HG02588 (cell line): ENCODE measurements around the gene TLE1.

Experiments
- ATAC-seq: cut with Tn5 transposase; IDR thresholded peaks from one replicate; pipeline ENCODE4 v1.9.1; 2021; ENCODE audit warnings: mild to moderate bottlenecking, moderate library complexity; ENCODE audit not compliant: unreplicated experiment

Gene TLE1

DNA sequence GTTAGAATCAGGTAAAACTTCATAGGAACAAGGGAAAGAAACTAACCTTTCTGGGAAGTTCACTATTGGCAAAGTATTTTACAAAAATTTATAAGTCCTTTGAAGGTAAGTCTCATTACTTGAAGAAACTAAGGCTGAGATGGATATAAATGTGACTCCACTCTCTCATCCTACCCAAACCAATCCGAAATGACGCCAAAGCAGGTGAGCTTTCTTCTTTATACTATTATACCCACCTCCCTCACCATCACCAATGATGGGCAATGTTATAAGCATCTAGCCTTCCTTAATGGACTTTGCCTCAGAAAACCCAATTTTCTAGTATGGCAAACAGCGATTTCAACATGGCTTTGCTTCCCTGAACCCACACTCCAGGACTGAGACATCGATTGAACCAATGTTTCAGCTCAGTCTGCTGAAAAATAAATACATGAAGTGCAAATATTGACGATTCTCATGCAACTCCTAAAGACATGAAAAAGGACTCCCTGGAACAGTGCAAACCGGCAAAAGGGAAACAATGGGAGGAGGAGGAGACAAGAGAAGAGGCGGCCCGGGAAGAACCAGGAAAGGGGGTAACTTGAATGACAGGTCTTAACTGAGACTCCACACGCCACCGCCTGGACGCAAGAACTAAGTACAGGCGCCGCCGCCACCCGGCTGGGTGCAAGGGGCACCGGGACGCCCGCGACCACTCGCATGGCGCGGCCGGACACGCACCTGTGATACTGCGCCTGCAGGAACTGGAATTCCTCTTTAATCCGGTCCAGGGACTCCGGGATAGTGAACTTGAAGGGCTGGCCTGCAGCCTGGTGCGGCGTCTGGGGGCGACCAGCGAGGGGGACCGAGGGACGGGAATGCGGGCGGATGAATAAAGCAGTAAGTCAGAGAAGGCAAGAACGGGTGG, 2.5 kb downstream of the TLE1 start:
- ATAC-seq, result peak; percentile 28

DNA sequence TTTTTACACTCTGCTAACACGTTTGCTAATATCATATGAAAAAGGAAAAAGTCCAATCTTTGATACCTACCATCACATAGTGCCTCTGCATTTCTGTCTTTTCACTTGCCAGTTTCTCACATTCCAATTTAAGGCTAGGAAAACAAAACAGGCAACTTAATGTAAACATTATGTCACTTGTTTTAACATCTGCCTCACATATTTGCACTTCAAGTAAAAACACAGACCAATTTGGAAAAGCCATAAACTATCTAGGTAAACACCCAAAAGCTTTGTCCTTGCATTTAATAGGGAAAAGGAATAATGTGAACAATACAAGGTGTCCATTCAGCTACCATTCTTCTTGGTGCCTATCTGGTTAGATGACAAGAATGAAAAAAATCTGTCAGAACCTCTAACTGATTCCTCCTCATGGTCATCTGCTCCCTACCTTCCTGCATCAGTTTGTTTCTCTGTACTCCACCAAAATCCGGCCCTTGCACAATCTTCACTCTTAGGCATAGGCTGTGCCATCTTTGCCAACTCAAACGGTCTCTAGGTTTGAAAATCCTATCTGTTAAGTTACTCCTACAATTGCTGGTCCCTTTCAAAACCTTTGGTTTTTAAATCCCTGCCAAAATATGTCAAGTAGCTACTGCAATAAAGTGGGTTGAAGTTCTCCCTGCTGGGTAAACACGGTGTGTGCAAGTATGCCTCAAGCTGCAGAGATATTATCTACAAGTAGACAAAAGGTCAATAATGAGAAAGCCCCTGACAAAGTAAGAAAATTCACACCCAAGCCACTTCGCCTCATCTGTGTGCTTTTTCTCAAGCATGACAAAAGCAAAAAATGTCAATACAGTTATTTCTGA, 3.4 kb downstream of the TLE1 start:
- no peak for ATAC-seq

GRCh38 chr9:81684635-81685034, 4.7 kb downstream of the TLE1 start:
- ATAC-seq, result no peak

- ATAC-seq, result no peak
Observed at GRCh38 chr9:81683704-81684103, 5.6 kb downstream of the TLE1 start.

DNA sequence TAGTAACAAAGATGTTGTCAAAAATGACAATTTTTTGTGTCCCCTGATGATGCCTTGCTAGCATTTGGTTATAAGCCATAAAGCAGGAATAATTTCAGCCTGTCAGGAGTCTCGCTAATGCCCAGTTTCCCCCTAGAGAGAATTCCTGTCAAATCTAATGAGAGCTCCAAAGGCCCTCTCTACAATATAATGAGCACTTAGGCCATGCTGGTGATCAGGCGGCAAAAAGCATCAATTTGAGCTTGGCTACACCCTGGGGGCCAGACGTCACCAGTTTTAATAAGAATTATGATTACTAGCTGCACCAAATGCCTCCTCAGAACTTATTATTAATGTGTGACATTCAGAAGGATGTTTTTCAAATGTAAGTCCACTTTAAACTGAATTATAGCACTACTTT, 6.1 kb downstream of the TLE1 start:
- ATAC-seq, result no peak

GRCh38 chr9:81682797-81683196, 6.5 kb downstream of the TLE1 start:
- ATAC-seq, result no peak

- ATAC-seq, result no peak
Observed at GRCh38 chr9:81682177-81682576, 7.2 kb downstream of the TLE1 start.

- no peak for ATAC-seq
Observed at GRCh38 chr9:81680506-81680905, 8.8 kb downstream of the TLE1 start.

- no peak for ATAC-seq
Observed at GRCh38 chr9:81680006-81680405, 9.3 kb downstream of the TLE1 start.

- ATAC-seq, result no peak
Observed at GRCh38 chr9:81678088-81678487, 11.3 kb downstream of the TLE1 start.

- no peak for ATAC-seq
Observed at GRCh38 chr9:81676395-81676794, 13.0 kb downstream of the TLE1 start.

DNA sequence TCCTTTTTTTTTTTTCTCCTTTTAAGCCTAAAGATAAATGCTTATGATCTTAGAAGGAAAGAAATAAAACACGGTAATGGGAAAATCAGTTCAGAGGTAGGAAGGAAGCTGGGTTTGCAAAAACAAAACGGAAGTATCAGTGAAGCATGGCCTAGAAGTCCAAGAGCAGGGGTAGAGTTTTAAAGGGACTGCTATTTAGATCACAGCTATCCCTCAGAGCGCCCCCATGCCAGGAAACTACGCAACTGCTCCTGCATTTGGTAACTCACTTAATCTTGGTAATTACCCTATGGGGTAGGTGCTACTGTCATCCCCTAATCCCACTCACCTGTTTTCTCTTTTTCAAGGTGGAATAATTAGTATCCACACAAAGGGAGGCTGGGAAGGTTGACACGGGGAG, 16.0 kb downstream of the TLE1 start:
- no peak for ATAC-seq

DNA sequence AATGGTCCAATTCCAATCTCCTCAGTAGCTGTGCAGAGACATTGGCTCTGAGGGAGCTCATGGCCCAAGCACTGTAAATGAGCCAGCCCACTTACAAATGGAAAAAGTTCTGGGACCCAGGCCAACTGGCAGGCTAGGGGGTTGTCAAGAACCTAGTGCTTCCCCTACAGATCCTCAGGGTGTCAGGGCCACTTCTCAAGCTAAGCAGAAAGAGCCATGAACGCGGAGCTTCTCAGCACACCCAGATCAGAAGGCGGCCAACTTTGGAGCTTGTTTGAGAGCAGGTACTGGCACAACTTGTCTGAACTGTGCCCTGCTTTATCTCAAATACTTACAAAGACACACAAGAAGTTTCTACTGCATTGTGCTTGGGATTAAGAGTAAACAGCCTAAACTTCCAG, 17.5 kb downstream of the TLE1 start:
- ATAC-seq, result no peak

GRCh38 chr9:81669866-81670265, 19.5 kb downstream of the TLE1 start:
- ATAC-seq, result no peak

DNA sequence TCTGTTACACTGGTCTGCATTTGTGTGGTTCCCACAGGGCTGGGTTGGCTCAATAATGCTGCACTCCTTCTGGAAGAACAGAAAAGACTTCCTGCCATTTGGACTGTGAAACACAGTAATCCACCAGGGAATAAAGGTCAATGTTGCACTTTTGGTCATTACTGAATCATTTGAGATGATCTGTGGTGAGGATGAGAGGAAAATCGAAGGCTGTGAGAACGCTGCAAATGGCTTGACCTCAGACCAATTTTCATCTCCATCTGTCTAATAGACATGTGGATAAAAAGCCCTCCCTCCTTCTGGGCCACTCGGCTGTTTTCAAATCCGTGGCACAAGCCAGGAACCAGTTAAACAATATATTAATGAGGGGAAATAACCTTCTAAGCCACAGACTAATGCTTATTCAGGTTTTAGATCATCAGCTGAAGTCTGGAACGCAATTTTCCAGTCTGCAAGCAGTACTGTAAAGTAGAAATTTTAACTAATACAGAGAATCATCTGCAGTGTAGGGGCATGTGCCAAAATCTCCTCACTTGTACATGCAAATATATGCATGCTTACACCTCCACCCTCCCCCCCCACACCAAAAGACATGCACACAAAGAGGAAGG, 20.2 kb downstream of the TLE1 start:
- ATAC-seq, result no peak

DNA sequence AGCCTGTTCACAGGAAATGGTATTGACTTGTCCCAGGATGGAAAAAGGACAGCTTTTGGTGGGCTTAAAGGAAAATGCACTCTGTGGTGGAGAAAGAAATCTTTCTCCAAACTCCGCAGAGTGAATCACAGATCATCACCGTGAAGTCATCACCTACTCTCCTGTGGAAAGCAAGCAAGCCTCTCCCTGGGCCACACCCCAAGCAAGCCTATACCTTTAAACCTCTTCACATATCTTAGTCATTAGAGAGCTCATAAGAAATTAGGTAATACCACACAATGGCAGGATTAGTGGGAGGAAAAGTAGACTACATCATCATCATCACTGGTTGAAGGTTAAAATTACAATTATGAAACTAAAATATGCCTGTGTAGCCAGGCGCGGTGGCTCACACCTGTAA, 23.2 kb downstream of the TLE1 start:
- no peak for ATAC-seq

GRCh38 chr9:81665322-81665871, 23.9 kb downstream of the TLE1 start:
- ATAC-seq, result no peak

GRCh38 chr9:81664638-81665222, 24.6 kb downstream of the TLE1 start:
- no peak for ATAC-seq

- ATAC-seq, result no peak
Observed at GRCh38 chr9:81661339-81661738, 28.0 kb downstream of the TLE1 start.

GRCh38 chr9:81656871-81657337, 32.4 kb downstream of the TLE1 start:
- ATAC-seq, result no peak

DNA sequence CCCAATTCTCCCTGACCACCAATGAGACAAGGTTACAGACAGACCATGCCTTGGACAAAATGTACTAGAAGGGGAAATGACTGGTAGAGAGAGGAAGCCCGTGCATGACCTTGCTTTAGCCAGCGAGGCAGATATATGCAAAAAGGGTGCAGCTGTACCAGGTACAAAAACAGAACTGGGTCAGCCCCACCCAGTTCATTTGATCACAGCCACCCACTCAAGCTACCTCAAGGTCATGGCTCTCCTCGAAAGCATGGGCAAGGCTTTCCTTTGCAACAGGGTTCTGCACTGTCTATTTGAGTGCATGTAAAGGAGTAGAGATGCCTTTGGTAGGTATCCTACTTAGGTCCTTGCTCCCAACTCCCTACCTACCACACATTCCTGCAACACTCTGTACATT, 33.3 kb downstream of the TLE1 start:
- ATAC-seq, result peak; percentile 96
